Measurements from ENCODE around the gene ARHGAP26.

The ARHGAP26 gene

GRCh38 chr5:142835540-142835939 lies 65.4 kb downstream of the ARHGAP26 start:
- H3K4me3 ChIP-seq (ENCODE audit: low read depth, low read length), result no peak overlapping the region
- no peak for TF ChIP-seq CTCF (IDR thresholded peaks at IDR 0.05; ENCODE audit: borderline replicate concordance, insufficient read depth, low read depth, low read length)

GRCh38 chr5:142836048-142836447 lies 65.9 kb downstream of the ARHGAP26 start:
- H3K4me3 ChIP-seq (ENCODE audit: low read depth, low read length), result no peak overlapping the region
- TF ChIP-seq CTCF (IDR thresholded peaks at IDR 0.05; ENCODE audit: borderline replicate concordance, insufficient read depth, low read depth, low read length), result no peak

GRCh38 chr5:142837081-142837725 lies 67.0 kb downstream of the ARHGAP26 start:
- H3K4me3 ChIP-seq (ENCODE audit: low read depth, low read length), result no peak overlapping the region
- no peak for TF ChIP-seq CTCF (IDR thresholded peaks at IDR 0.05; ENCODE audit: borderline replicate concordance, insufficient read depth, low read depth, low read length)

- H3K4me3 ChIP-seq (ENCODE audit: low read depth, low read length), result no peak overlapping the region
- no peak for TF ChIP-seq CTCF (IDR thresholded peaks at IDR 0.05; ENCODE audit: borderline replicate concordance, insufficient read depth, low read depth, low read length)
Observed at GRCh38 chr5:142838845-142839244, 68.7 kb downstream of the ARHGAP26 start.

GRCh38 chr5:142839711-142840346 lies 69.7 kb downstream of the ARHGAP26 start:
- no peak overlapping the region for H3K4me3 ChIP-seq (ENCODE audit: low read depth, low read length)
- no peak for TF ChIP-seq CTCF (IDR thresholded peaks at IDR 0.05; ENCODE audit: borderline replicate concordance, insufficient read depth, low read depth, low read length)

- TF ChIP-seq CTCF (IDR thresholded peaks at IDR 0.05; ENCODE audit: borderline replicate concordance, insufficient read depth, low read depth, low read length), result no peak
- H3K4me3 ChIP-seq (ENCODE audit: low read depth, low read length), result no peak overlapping the region
Observed at GRCh38 chr5:142840575-142840974, 70.4 kb downstream of the ARHGAP26 start.
